Psoas muscle (tissue), 8 donors: Measurements from ENCODE around the gene MEIS2. TPM values are rescaled to one million over a fixed set of nuclear protein-coding genes. Genes with fewer than 3 reads are reported as not detected.

Experiments used
- ATAC-seq, 4 donors: fragments of 200-7000 bp; cut with Tn5 transposase; one replicate each; pipeline ENCODE4 v1.9.1; 2020; ENCODE audit warnings: moderate library complexity in 3 of 4, mild to moderate bottlenecking in 2 of 4
- DNase-seq, 2 donors: peaks; one replicate each; pipeline ENCODE4 v3.0.0-alpha.2; 2020
- H3K27ac ChIP-seq: fragments of 200-600 bp; one replicate; pipeline ENCODE4 v1.8.0; 2022
- H3K27me3 ChIP-seq, 3 donors: fragments of 200-600 bp in 1 of 3; one replicate each; pipeline versions ENCODE4 v1.6.1 to v1.8.0; 2013 to 2022; ENCODE audit warnings: low read length in 2 of 3, mild to moderate bottlenecking in 2 of 3, moderate library complexity in 1 of 3; ENCODE audit not compliant: insufficient read depth in 3 of 3
- H3K36me3 ChIP-seq, 2 donors: fragments of 200-600 bp in 1 of 2; one replicate each; pipeline versions ENCODE4 v1.6.1 to v1.8.0; 2013 to 2022; ENCODE audit warnings: low read depth in 1 of 2, mild to moderate bottlenecking in 1 of 2, moderate library complexity in 1 of 2; ENCODE audit not compliant: insufficient read depth in 1 of 2
- H3K4me1 ChIP-seq: fragments of 200-600 bp; one replicate; pipeline ENCODE4 v1.8.0; 2022
- H3K4me3 ChIP-seq: fragments of 200-600 bp; one replicate; pipeline ENCODE4 v1.8.0; 2022; ENCODE audit warnings: mild to moderate bottlenecking
- H3K9me3 ChIP-seq: fragments of 200-600 bp; one replicate; pipeline ENCODE4 v1.8.0; 2022
- WGBS, 3 donors: extraction: QIAGEN DNeasy Blood & Tissue Kit; methylation state at CpG; one replicate each; pipeline versions ENCODE4 v1.1.6 to v1.1.7; 2013; 5-methylcytosine and 5-hydroxymethylcytosine counted together
- intact Hi-C, 2 donors: fragments of 100-400 bp; cut with DNase I; formaldehyde crosslinking; loops; one replicate each; pipeline versions ENCODE4 v1.11.0 to v1.14.2; 2022
- polyA plus RNA-seq, 3 donors: library from polyadenylated mRNA; stranded (reverse); fragments of 200-250 nt; gene quantifications; one replicate each; pipeline ENCODE4 v1.2.3, GENCODE V29; 2013
- total RNA-seq, 4 donors: library from RNA; stranded (reverse); fragmentation: NEBNext Ultra II Directional in 2 of 4; extraction: Animal tissue kit (Norgen Biotek cat#: 25700) in 2 of 4; gene quantifications; one replicate each; pipeline versions ENCODE4 v1.2.1 to v1.2.4, GENCODE V29; 2021 to 2023
- TF ChIP-seq, protein P1 (sequence below): fragments of 200-600 bp; IDR thresholded peaks from one replicate; pipeline ENCODE4 v1.8.0; 2022; ENCODE audit warnings: antibody characterized with exemption
- donor health status: healthy with polysubstance abuse.
- donor health status: DM: no; HTN: no; CAD: no; lungs with moderate emphysema.
- donor health status: Bipolar disorder and iron deficiency.
- donor health status: healthy.
- donor health status: DM: yes; HTN: yes; CAD: no.
- donor health status: DM: no; HTN: no; CAD: no.
- donor health status: DM: no; HTN: no; CAD: no.
- donor health status: DM: yes; HTN: yes; CAD: no.

The MEIS2 gene
- total and polyA plus RNA-seq, 7 donors = 0.42 to 24.3 (median 1.9) TPM

DNA sequence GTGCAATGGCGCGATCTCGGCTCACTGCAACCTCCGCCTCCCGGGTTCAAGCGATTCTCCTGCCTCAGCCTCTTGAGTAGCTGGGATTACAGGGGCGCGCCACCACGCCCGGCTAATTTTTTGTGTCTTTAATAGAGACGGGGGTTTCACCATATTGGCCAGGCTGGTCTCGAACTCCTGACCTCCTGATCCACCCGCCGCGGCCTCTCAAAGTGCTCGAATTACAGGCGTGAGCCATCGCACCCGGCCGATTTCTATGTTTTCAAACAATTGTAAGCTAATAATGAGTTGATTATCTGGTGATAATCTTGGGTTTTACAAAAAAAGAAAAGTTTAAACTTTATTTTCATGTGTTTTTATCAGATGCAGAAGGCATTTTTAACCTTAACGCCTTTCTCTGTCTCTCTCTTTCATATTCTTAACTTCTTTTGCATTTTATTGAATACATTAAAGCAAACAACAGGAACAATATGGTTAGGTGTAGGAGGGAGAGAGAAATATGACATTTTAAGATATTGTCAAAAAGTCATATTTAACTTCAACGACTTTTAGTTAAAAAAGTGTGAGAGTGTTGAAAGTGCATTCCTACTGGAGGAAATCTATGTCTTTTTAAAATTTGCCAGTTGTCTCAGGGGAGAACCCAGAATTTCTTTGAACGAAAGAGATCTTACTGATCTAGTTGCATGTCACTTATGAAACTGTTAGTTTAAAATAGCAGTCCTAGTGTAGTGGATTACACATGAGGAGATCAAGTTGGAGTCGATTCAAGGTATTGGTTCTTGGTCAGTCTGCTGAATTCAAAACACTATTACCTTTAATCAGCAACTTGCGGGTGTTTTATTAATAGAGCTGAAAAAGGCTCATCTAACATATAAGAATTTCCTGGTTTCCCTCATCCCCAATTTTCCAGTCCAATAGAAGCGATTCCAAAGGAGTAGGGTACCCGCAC, 3.4 kb upstream of the MEIS2 start:
- Histone ChIP-seq H3K27ac (no peak overlapping the region), H3K9me3 (no peaks in the 10 kb centered on the region), H3K4me1 (peaks cover 4% of the 10 kb centered on the region), H3K27me3 (peaks cover 8 to 56% (median 27%) of the 10 kb centered on the region in 3 donors), H3K4me3 (no peak overlapping the region), H3K36me3 (no peaks in the 10 kb centered on the region)
- no peak for DNase-seq
- TF ChIP-seq, protein P1, sequence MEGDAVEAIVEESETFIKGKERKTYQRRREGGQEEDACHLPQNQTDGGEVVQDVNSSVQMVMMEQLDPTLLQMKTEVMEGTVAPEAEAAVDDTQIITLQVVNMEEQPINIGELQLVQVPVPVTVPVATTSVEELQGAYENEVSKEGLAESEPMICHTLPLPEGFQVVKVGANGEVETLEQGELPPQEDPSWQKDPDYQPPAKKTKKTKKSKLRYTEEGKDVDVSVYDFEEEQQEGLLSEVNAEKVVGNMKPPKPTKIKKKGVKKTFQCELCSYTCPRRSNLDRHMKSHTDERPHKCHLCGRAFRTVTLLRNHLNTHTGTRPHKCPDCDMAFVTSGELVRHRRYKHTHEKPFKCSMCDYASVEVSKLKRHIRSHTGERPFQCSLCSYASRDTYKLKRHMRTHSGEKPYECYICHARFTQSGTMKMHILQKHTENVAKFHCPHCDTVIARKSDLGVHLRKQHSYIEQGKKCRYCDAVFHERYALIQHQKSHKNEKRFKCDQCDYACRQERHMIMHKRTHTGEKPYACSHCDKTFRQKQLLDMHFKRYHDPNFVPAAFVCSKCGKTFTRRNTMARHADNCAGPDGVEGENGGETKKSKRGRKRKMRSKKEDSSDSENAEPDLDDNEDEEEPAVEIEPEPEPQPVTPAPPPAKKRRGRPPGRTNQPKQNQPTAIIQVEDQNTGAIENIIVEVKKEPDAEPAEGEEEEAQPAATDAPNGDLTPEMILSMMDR = no peak
- intact Hi-C loops = loop anchor here in 1 of 2 donors (10.0 kb wide), 1 partner anchor 219 kb away; no protein-coding TSS in a partner anchor
- WGBS, 3 donors = 36 to 52% (median 45%) methylated on average over 27 of the region's 27 CpGs
- ATAC-seq = no peak

DNA sequence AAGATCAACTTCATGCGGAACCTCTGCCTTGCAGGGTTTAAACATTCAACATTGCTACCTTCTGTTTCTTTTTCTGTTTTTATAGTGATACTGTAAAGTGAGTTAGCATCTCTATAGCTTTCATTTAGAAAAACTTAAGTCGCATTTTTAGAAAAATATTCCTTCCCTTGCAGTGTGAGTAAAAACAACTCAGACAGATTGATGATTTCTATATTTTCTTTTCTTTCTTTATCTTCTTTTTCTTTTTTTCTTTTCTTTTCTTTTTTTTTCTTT, 2.8 kb upstream of the MEIS2 start:
- Histone ChIP-seq H3K4me1 (peaks cover 4% of the 10 kb centered on the region), H3K36me3 (no peaks in the 10 kb centered on the region), H3K4me3 (peak overlapping the region; percentile 89), H3K27ac (no peak overlapping the region), H3K27me3 (peaks cover 8 to 49% (median 27%) of the 10 kb centered on the region in 3 donors), H3K9me3 (no peaks in the 10 kb centered on the region)
- TF ChIP-seq, protein P1 = no peak
- no peak for DNase-seq
- intact Hi-C loops = loop anchor here in 1 of 2 donors (10.0 kb wide), 1 partner anchor 218 kb away; no protein-coding TSS in a partner anchor
- no peak for ATAC-seq
- 32 to 51% (median 46%) methylated on average over 2 of the region's 2 CpGs for WGBS, 3 donors

DNA sequence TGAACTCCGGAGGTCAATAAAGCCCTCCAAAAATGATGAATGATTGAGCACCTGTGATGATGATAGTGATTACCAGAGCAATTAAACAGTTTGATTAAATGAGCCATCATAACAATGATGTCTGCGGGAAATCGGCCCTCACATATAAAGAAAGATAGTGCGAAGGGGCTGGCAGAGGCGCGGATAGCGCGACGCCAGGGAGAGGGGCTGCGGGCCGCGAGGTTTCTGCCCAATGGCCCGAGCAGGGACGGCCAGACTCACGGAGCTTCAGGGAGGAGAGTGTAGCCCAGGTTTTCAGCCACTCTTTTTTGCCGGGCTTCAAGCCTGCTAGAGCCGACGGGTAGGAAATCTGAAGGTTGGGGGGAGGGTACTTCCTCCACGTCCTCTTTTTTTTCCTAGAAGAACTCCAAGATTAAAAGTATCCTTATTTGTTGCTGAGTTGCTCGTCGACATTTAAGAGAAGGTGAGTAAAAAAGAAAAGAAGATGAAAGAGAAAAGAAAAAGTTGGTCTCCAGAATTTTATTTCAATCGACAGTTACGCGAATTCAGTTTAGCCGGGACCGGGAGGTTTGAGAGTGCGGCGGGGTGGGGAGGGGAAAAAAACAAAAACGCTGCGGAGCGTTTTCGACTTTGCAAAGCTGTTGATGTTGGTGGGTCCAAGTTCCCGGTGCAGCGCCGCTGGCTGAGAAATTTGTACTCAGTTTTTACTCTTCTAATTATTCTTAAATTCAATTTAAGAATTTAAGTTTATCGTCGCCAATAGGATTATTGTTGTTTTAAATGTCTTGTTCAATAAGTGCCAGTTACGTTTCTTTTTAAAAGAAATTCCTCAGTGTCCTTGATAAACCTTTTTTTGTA, 2.2 kb upstream of the MEIS2 start:
- TF ChIP-seq, protein P1 = no peak
- H3K4me1 ChIP-seq = peaks cover 4% of the 10 kb centered on the region
- H3K9me3 ChIP-seq = no peaks in the 10 kb centered on the region
- H3K27ac ChIP-seq = peak overlapping the region; percentile 89
- H3K27me3 ChIP-seq = peaks cover 6 to 44% (median 30%) of the 10 kb centered on the region in 3 donors
- DNase-seq (peak in 1 of 2 donors; percentile 44), ATAC-seq (no peak)
- peak overlapping the region; percentile 89 for H3K4me3 ChIP-seq
- intact Hi-C loops = loop anchor here in 1 of 2 donors (10.0 kb wide), 1 partner anchor 218 kb away; no protein-coding TSS in a partner anchor
- WGBS, 3 donors = 10 to 11% (median 10%) methylated on average over 38 of the region's 38 CpGs
- H3K36me3 ChIP-seq = no peaks in the 10 kb centered on the region

DNA sequence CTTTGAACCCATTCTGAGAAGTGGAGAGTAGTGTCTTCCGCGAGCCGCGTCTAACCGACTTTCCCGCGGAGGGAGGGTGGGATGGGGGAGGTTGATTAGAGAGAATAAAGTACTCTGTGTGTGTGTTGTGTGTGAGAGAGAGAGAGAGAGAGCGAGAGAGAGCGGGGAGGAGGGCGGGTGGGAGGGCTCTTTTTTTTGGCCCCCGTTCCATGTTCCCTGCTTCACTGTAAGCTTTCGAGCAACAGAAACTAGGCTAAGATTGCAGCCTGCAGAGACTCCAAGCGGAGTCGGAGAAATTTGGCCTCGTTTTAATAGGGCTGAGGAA, 1.6 kb upstream of the MEIS2 start:
- Histone ChIP-seq H3K4me1 (peaks cover 4% of the 10 kb centered on the region), H3K27me3 (peaks cover 6 to 38% (median 27%) of the 10 kb centered on the region in 3 donors), H3K9me3 (no peaks in the 10 kb centered on the region), H3K36me3 (no peaks in the 10 kb centered on the region), H3K4me3 (peak overlapping the region; percentile 89), H3K27ac (peak overlapping the region; percentile 89)
- 1 to 2% (median 1%) methylated on average over 11 to 15 of the region's 15 CpGs for WGBS, 3 donors
- DNase-seq (no peak), ATAC-seq (peak in 1 of 4 donors; percentile 3)
- intact Hi-C loops = loop anchor here in 1 of 2 donors (10.0 kb wide), 1 partner anchor 217 kb away; no protein-coding TSS in a partner anchor
- TF ChIP-seq, protein P1 = no peak
